ENCODE data around the gene DBNL.

DBNL gene

GRCh38 chr7:44094883-44095592 is 50.5 kb downstream of the DBNL start:
- DNase-seq (ENCODE audit: insufficient read length, low spot score): no peak
- no peak for TF ChIP-seq CTCF (IDR thresholded peaks at IDR 0.05; ENCODE audit: insufficient read depth, missing control alignments)
- FAIRE-seq: no peak

- TF ChIP-seq CTCF (IDR thresholded peaks at IDR 0.05; ENCODE audit: insufficient read depth, missing control alignments): no peak
- FAIRE-seq: no peak
- DNase-seq (ENCODE audit: insufficient read length, low spot score): no peak
These were observed 51.3 kb downstream of the DBNL start for GRCh38 chr7:44095781-44096180.

GRCh38 chr7:44096326-44096881 is 51.9 kb downstream of the DBNL start:
- FAIRE-seq: no peak
- no peak for DNase-seq (ENCODE audit: insufficient read length, low spot score)
- no peak for TF ChIP-seq CTCF (IDR thresholded peaks at IDR 0.05; ENCODE audit: insufficient read depth, missing control alignments)

GRCh38 chr7:44097064-44097932 is 52.8 kb downstream of the DBNL start:
- FAIRE-seq: no peak
- no peak for DNase-seq (ENCODE audit: insufficient read length, low spot score)
- no peak for TF ChIP-seq CTCF (IDR thresholded peaks at IDR 0.05; ENCODE audit: insufficient read depth, missing control alignments)

- DNase-seq (ENCODE audit: insufficient read length, low spot score) (no peak), FAIRE-seq (no peak)
- TF ChIP-seq CTCF (IDR thresholded peaks at IDR 0.05; ENCODE audit: insufficient read depth, missing control alignments): no peak
These were observed 53.9 kb downstream of the DBNL start for GRCh38 chr7:44098092-44099068.

GRCh38 chr7:44099669-44100068 is 55.2 kb downstream of the DBNL start:
- FAIRE-seq: no peak
- no peak for DNase-seq (ENCODE audit: insufficient read length, low spot score)
- TF ChIP-seq CTCF (IDR thresholded peaks at IDR 0.05; ENCODE audit: insufficient read depth, missing control alignments): no peak
